ENCODE measurements around the gene C1orf210. TPM values are rescaled to one million over a fixed set of nuclear protein-coding genes. Genes with fewer than 3 reads are reported as not detected.

The C1orf210 gene
- total and polyA plus RNA-seq, 2 of the 13 experiments (the other 11 are each of a cell fraction or from before 2014, with no cell fraction given) = 0.49 to 5.1 TPM

DNA sequence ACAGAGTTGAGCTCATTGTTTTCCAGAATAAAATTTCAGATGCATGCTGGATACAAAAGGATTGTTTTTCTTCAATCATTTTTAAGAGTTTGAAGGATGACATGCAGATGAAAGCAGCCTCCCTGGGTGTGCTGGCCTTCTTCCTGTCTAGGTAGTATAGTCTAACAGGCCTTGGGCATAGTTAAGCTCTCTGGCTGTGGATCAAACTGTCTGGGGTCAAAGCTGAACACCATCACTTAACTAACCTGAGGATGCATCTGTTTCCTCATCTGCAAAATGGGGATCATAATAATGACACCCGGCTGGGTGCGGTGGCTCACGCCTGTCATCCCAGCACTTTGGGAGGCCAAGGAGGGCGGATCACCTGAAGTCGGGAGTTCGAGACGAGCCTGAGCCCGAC lies 9.4 kb upstream of the C1orf210 start:
- H3K4me2 ChIP-seq (ENCODE audit: low read depth, low read length) = no peak overlapping the region
- DNase-seq (ENCODE audit: low spot score) (no peak), ATAC-seq (no peak), FAIRE-seq (no peak)
- POLR2A ChIA-PET = no interaction called here
- intact Hi-C loops (cut with micrococcal nuclease; ENCODE audit: unreplicated experiment) (no loop called here), in situ Hi-C loops (cut with HindIII; ENCODE audit: extremely low pct_ligation_motif_present, low pct_unique_long_range_greater_than_20kb) (no loop called here)
- H2AFZ ChIP-seq (ENCODE audit: low read length) = no peak overlapping the region
- no peaks in the 10 kb centered on the region for H3K9me3 ChIP-seq (ENCODE audit: low read length)
- peaks cover 9% of the 10 kb centered on the region for H3K4me1 ChIP-seq (ENCODE audit: insufficient read depth, low read length)
- no peaks in the 10 kb centered on the region for H3K79me2 ChIP-seq (ENCODE audit: insufficient read depth, low read length)
- no peak overlapping the region for H3K27ac ChIP-seq (ENCODE audit: extremely low read length, insufficient read depth, low read length)
- H3K4me3 ChIP-seq (replicated peaks in 1 of 3; ENCODE audit: insufficient read depth in 1 of 3, low read depth in 2 of 3, low read length in 3 of 3) = no peak overlapping the region
- CTCF ChIA-PET (ENCODE audit: low intra/inter-chr PET ratio, low total read pairs) = no interaction called here
- BruUV-seq (replicated peaks) = no TSS peak
- H3K9ac ChIP-seq (ENCODE audit: insufficient read depth, low read depth, low read length) = no peak overlapping the region
- H3K27me3 ChIP-seq (ENCODE audit: control insufficient read depth in 1 of 2, insufficient read depth in 2 of 2, low read length in 2 of 2) = peaks cover 1 to 29% of the 10 kb centered on the region in 2 experiments; a peak in 4 of 5 replicates
- H3K36me3 ChIP-seq (replicated peaks in 1 of 2; ENCODE audit: control insufficient read depth in 1 of 2, insufficient read depth in 2 of 2, low read length in 2 of 2) = no peaks in the 10 kb centered on the region
- no peaks in the 10 kb centered on the region for H4K20me1 ChIP-seq (ENCODE audit: insufficient read depth, low read length)
- TF ChIP-seq BORCS8-MEF2B (CRISPR knock-in tag; IDR thresholded peaks at IDR 0.05) (no peak), MYNN (CRISPR knock-in tag; IDR thresholded peaks at IDR 0.05; ENCODE audit: low read depth) (no peak), ZNF367 (CRISPR knock-in tag; IDR thresholded peaks at IDR 0.05; ENCODE audit: borderline replicate concordance) (no peak), ZFP82 (CRISPR knock-in tag; IDR thresholded peaks at IDR 0.05; ENCODE audit: borderline replicate concordance) (no peak), ZFX (CRISPR knock-in tag; IDR thresholded peaks at IDR 0.05; ENCODE audit: low read depth) (no peak), SIX4 (CRISPR knock-in tag; IDR thresholded peaks at IDR 0.05) (no peak), ZNF496 (CRISPR knock-in tag; IDR thresholded peaks at IDR 0.05; ENCODE audit: insufficient replicate concordance) (no peak), ZNF232 (CRISPR knock-in tag; IDR thresholded peaks at IDR 0.05; ENCODE audit: borderline replicate concordance) (no peak), RARG (CRISPR knock-in tag; IDR thresholded peaks at IDR 0.05; ENCODE audit: low read depth) (no peak), ZNF44 (CRISPR knock-in tag; IDR thresholded peaks at IDR 0.05) (no peak), DPF2 (CRISPR knock-in tag; IDR thresholded peaks at IDR 0.05; ENCODE audit: borderline replicate concordance, low read depth) (no peak), HNRNPH1 (optimal IDR thresholded peaks at IDR 0.05; ENCODE audit: low read depth, low read length) (no peak)
- TF ChIP-seq, protein P1, sequence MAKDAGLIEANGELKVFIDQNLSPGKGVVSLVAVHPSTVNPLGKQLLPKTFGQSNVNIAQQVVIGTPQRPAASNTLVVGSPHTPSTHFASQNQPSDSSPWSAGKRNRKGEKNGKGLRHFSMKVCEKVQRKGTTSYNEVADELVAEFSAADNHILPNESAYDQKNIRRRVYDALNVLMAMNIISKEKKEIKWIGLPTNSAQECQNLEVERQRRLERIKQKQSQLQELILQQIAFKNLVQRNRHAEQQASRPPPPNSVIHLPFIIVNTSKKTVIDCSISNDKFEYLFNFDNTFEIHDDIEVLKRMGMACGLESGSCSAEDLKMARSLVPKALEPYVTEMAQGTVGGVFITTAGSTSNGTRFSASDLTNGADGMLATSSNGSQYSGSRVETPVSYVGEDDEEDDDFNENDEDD (CRISPR knock-in tag; IDR thresholded peaks at IDR 0.05; ENCODE audit: borderline replicate concordance) = no peak
- TF ChIP-seq, protein P2, sequence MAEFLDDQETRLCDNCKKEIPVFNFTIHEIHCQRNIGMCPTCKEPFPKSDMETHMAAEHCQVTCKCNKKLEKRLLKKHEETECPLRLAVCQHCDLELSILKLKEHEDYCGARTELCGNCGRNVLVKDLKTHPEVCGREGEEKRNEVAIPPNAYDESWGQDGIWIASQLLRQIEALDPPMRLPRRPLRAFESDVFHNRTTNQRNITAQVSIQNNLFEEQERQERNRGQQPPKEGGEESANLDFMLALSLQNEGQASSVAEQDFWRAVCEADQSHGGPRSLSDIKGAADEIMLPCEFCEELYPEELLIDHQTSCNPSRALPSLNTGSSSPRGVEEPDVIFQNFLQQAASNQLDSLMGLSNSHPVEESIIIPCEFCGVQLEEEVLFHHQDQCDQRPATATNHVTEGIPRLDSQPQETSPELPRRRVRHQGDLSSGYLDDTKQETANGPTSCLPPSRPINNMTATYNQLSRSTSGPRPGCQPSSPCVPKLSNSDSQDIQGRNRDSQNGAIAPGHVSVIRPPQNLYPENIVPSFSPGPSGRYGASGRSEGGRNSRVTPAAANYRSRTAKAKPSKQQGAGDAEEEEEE (CRISPR knock-in tag; IDR thresholded peaks at IDR 0.05; ENCODE audit: borderline replicate concordance) = no peak
- WGBS (ENCODE audit: low lambda C conversion rate) = 77% methylated on average over 8 of the region's 8 CpGs
